Activated CD4-positive, CD25-positive, alpha-beta regulatory T cell treated with anti-CD3 and anti-CD28 coated beads, Interleukin-2, amount 50 U/mL, for 72 hours (primary cell): ENCODE data around the gene B4GALNT1.

Source experiments
- DNase-seq: peaks from one replicate; pipeline ENCODE4 v3.0.0; 2021

B4GALNT1 gene

DNA sequence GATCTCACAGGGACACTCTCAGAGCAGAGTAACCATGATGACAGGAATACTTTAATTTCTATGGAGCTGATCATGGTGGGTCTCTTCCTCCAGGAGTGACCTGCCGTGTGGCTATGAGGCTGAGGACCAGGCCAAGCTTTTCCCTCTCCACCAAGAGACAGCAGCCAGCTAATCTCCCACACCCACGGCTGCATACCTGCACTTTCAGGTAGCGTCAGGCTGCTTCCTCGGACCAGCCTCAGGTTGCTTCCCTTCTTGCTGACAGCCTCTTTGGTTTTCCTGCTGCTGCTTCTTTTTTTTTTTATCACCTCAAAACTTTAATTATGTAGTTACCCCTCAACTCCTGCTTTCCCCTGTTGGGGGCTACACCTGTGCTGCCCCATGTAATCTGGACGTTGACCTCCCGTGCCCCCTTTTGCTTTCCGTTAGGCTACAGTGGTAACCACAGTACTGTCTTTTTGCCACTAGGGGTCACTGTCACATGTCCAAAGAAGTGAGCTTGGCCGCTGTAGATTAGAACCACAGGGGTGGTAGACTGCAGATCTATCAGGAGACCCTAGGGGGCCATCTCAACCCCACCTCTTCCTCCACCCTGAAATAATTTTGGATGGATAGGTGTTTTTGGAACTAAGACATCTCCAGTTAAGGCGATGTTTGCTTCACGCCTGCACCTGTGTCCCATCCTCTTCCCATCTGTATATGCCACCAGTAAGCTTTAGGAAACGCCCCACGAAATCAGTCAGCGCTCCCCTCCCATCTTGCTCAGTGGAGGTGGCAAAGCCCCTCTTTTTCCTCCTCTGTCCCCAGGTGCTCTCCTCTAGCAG, 49.8 kb downstream of the B4GALNT1 start:
- DNase-seq: peak; percentile 55

DNA sequence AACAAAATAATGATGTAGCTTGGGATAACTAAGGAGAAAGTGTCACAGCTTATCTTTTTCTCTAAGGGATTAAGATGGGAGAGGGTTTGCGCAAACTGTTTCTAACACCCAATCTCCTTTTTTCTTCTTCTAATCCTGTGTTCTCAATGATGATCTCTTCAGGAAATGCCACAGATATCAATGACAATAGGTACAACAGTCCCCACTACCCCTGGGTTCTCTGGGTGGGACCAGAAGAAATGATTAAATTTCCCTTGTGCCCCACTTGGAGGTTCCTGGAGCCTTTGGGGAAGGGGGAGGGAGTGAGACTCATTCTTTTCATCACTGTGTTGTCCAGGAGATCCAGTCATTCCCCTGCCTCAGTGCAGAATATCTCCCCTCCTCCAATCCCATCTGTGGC, 50.6 kb downstream of the B4GALNT1 start:
- DNase-seq: no peak

DNA sequence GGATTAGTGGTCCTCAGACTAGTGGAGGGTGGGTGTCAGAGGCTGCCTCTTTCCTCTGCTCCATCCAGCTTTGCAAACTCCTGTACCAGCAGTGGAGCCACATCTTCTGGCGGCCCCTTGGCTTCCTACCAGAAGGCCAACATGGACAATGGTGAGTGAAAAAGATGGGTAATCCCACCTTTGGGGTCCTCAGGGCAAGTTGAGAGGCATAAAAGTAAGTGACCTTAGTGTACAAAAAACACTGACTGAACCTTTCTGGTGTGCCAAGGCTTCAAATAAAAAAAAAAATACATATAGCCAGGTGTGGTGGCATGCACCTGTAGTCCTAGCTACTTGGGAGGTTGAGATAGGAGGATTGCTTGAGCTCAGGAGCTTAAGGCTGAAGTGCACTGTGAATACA, 51.2 kb downstream of the B4GALNT1 start:
- DNase-seq: no peak

DNA sequence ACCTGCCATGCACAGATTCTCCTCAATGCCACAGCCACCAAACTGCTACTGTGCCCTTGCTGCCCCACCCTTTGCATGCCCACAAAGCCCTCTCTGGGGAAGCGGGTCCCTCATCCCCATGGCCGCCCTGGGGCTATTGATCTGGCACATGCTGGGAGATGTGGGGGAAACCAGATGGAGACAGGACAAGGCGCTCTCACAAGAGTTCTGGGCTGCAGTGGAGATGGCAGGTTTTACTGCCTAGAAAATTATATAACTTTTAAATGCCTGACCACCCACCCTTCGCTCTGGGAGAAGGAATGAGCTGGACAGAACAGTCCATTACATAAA, 52.6 kb downstream of the B4GALNT1 start:
- DNase-seq: no peak

DNA sequence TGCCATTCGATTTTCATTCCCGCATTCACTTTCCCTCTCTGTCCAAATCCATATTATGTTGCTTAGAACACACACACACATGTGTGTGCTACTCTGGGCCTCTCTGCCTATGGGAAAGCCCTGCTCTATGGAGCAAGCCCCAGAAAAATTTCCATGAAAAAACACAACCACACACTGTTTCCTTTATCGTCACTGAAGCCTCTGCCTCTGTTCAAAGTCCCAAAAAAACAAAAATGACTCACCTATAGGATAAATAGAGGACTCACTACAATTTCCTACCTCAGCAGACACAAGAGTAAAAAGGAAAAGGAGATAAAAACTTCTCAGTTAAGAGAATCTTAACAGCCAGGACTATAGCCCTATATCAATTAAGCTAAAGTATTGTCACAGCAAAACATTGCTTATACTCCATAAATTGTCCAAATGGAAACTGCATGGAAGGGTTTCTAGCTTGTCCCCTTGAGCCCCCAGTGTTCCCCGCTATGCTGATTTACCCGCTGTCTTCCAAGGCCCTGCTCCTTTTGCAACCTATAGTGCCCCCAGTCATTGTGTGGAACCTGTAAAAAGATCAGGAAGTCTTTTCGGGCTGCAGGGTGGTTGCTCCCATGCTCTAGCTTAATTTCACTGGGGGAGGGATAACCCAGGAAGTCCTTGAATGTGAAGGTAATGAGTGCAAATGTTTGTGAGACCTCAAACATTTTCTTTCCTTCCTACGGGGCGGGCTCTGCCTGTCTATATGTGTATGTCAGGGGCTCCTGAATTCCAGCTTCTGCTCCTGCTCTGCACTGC, 53.1 kb downstream of the B4GALNT1 start:
- no peak for DNase-seq

DNA sequence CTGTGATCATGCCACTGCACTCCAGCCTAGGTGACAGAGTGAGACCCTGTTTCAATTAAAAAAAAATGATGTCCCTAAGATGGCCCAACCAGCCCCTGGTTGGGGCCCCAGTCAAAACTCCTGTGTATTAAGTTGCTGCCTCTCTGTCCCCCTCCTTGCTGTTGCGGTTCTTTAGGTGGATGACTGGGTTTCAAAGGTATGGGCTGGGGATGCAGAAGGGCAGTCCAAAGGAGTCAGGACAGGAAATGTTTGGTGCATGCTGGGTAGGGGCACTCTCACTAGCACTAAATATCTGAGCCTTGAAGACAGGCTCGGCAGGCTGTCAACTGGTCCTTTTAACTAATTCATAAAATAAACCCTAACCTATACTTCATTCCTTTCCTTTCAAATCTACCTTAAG, 54.0 kb downstream of the B4GALNT1 start:
- no peak for DNase-seq

DNA sequence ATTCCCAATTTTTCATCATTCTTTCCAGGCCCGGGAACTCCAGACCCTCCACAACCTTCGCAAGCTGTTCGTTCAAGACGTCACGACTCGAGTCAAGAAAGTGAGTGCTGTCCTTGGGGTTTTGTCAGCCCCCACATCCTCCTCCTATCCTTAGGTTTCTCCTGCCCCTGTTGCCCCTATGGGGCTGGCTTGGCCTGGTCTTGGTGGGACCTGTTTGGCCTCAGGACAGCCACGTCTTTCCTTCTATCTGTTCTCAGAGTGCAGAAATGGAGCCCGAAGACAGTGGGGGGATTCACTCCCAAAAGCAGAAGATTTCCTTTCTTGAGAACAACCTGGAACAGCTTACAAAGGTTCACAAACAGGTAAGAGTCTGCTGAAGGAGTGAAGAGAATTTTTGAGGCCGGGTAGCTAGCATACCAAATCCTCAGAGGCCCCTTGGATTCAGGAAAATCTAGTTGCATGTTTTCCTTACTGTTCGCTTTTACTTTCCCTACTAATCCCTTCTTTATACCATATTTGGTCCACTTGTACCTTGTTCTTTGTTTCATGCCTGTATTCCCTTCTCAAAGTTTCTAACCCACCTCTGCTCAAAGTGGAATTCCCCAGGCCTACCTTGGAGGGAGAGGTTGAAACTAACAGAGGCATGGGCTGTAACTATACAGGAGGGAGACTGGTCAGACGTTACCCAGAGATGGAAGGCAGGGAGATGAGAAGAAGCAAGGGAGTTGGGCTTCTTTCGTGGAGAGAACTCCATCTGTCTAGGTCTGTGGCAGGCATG, 54.8 kb downstream of the B4GALNT1 start:
- DNase-seq: no peak

DNA sequence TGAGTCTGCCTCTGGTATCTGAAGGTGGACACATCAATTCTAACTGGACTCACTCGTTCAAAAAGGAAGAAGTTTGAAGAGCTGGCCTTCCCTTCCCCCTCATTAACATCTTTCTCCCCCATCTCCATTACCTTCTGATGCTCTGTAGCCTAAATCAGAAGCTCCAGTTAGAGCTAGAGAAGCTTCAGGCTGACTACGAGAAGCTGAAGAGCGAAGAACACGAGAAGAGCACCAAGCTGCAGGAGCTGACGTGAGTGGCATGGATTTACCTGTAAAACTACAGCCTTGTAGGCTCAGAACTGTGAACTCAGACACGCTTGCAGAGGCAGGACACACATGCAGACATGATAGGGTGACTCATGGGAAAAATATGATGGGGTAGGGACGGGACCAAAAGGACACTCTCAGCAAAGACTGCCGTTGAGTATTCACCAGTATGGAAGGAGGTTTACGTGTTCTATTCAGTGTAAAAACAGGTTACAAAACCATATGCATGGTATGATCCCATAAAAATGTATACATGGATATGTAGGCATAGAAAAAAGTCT, 56.3 kb downstream of the B4GALNT1 start:
- DNase-seq: no peak
